Measurements from ENCODE around the gene RNH1. TPM values are rescaled to one million over a fixed set of nuclear protein-coding genes. Genes with fewer than 3 reads are reported as not detected.

The RNH1 gene
- total RNA-seq, 4 donors from 2014 or later: 206 to 378 (median 222) TPM

DNA sequence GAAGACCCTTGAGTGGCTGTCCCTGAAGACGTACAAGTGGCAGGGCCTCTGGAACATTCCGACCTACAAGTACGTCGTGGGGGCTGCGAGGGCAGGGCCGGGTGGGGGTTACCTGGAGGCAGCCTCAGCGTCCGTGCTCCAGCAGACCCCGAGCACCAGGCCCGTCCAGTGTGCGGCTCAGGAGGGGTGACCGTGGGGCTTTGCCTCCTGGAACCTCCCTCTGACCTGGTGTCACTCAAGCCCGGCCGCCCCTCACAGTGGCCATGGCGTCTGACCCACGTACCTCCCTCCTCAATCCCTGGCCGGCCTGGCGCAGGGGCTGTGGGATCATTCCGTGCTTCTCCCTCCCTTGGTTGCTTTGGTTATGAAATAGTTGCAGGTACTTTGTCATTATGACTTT is 18.5 kb downstream of the RNH1 start:
- Histone ChIP-seq H3K27me3 (no peaks in the 10 kb centered on the region), H3K27ac (no peak overlapping the region), H3K4me3 (no peak overlapping the region), H3K4me1 (peaks cover 0 to 4% (median 0%) of the 10 kb centered on the region in 3 donors), H3K9me3 (no peaks in the 10 kb centered on the region), H3K36me3 (peaks cover 4 to 58% (median 5%) of the 10 kb centered on the region in 3 donors)
- TF ChIP-seq, protein P1, sequence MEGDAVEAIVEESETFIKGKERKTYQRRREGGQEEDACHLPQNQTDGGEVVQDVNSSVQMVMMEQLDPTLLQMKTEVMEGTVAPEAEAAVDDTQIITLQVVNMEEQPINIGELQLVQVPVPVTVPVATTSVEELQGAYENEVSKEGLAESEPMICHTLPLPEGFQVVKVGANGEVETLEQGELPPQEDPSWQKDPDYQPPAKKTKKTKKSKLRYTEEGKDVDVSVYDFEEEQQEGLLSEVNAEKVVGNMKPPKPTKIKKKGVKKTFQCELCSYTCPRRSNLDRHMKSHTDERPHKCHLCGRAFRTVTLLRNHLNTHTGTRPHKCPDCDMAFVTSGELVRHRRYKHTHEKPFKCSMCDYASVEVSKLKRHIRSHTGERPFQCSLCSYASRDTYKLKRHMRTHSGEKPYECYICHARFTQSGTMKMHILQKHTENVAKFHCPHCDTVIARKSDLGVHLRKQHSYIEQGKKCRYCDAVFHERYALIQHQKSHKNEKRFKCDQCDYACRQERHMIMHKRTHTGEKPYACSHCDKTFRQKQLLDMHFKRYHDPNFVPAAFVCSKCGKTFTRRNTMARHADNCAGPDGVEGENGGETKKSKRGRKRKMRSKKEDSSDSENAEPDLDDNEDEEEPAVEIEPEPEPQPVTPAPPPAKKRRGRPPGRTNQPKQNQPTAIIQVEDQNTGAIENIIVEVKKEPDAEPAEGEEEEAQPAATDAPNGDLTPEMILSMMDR (IDR thresholded peaks at IDR 0.05): no peak
- TF ChIP-seq POLR2A (IDR thresholded peaks at IDR 0.05): no peak
- DNase-seq: no peak
- intact Hi-C loops (cut with DNase I): no loop called here
- WGBS, 2 donors: 93 to 95% methylated on average over 8 to 13 of the region's 19 CpGs

DNA sequence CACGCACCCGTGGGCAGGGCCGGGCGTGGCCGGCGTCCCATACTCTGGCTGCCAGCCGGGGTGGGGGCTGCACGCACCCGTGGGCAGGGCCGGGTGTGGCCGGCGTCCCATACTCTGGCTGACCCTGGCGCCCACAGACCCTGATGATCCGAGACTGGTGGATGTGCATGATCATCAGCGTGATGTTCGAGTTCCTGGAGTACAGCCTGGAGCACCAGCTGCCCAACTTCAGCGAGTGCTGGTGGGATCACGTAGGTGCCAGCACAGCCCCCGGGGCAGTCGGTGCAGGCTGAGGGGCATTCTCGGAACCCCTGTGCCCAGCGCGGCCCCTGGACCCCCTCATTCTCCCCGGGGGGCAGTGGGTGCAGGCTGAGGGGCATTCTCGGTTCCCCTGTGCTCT is 19.0 kb downstream of the RNH1 start:
- TF ChIP-seq, protein P1 (IDR thresholded peaks at IDR 0.05): no peak
- TF ChIP-seq POLR2A (IDR thresholded peaks at IDR 0.05): no peak
- no peaks in the 10 kb centered on the region for H3K27me3 ChIP-seq
- H3K27ac ChIP-seq: no peak overlapping the region
- H3K36me3 ChIP-seq: peaks cover 0 to 53% (median 5%) of the 10 kb centered on the region in 3 donors
- H3K4me1 ChIP-seq: peaks cover 0 to 4% (median 0%) of the 10 kb centered on the region in 3 donors
- intact Hi-C loops (cut with DNase I): no loop called here
- WGBS, 2 donors: 86% methylated on average over 4 of the region's 25 CpGs; no CpG with 5 or more reads in 1 of the 2 donors
- H3K9me3 ChIP-seq: no peaks in the 10 kb centered on the region
- H3K4me3 ChIP-seq: no peak overlapping the region
- DNase-seq: no peak

DNA sequence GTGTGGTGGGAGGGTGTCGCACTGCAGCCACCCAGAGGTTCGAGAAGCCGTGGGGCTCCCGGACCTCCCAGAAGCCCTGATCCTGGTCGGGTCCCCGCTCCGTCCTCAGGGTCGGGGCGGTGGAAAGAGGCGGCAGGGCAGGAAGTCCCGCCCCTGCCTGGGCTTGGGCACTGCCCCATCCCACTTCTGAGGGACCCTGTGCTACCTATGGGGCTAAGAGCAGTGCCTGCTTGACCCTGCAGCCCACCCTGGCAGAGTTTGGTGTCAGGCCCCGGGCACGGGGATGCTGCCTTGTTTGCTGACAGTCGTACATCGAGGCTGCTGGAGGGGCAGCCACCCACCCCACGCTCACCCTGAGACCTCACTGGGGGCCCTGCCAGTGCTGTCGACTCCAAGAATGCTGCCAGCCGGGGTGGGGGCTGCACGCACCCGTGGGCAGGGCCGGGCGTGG is 19.4 kb downstream of the RNH1 start:
- peaks cover 0 to 48% (median 5%) of the 10 kb centered on the region in 3 donors for H3K36me3 ChIP-seq
- DNase-seq: no peak
- WGBS, 2 donors: no CpG with 5 or more reads among the region's 22 CpGs
- TF ChIP-seq, protein P1 (IDR thresholded peaks at IDR 0.05): no peak
- no peak for TF ChIP-seq POLR2A (IDR thresholded peaks at IDR 0.05)
- H3K27me3 ChIP-seq: no peaks in the 10 kb centered on the region
- peaks cover 0 to 4% (median 0%) of the 10 kb centered on the region in 3 donors for H3K4me1 ChIP-seq
- H3K27ac ChIP-seq: no peak overlapping the region
- H3K9me3 ChIP-seq: no peaks in the 10 kb centered on the region
- intact Hi-C loops (cut with DNase I): no loop called here
- no peak overlapping the region for H3K4me3 ChIP-seq

DNA sequence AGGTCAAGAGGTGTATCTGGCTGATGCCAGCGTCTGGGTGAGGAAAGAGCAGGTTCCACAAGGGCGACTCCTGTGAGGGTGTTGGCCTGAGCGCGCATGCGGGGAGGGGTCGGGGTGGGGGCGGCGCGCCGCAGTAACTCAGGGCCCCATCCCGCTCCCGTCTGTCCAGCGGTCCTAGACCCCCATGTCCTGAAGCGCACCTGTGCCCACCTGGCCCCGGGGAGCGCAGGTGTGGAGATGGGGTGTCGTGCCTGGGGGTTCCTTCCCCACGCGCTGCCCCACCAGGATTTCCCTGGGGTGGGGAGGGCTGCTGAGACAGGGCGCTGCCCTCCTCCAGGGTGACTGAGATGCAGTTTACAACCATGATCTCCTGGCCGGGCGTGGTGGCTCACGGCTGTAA is 20.9 kb downstream of the RNH1 start:
- DNase-seq: no peak
- H3K36me3 ChIP-seq: peaks cover 0 to 42% (median 5%) of the 10 kb centered on the region in 3 donors
- intact Hi-C loops (cut with DNase I): no loop called here
- no peaks in the 10 kb centered on the region for H3K27me3 ChIP-seq
- no peak overlapping the region for H3K4me3 ChIP-seq
- WGBS, 2 donors: 90 to 100% methylated on average over 2 to 11 of the region's 23 CpGs
- peaks cover 0 to 4% (median 0%) of the 10 kb centered on the region in 3 donors for H3K4me1 ChIP-seq
- no peak overlapping the region for H3K27ac ChIP-seq
- TF ChIP-seq POLR2A (IDR thresholded peaks at IDR 0.05): no peak
- TF ChIP-seq, protein P1 (IDR thresholded peaks at IDR 0.05): no peak
- no peaks in the 10 kb centered on the region for H3K9me3 ChIP-seq

DNA sequence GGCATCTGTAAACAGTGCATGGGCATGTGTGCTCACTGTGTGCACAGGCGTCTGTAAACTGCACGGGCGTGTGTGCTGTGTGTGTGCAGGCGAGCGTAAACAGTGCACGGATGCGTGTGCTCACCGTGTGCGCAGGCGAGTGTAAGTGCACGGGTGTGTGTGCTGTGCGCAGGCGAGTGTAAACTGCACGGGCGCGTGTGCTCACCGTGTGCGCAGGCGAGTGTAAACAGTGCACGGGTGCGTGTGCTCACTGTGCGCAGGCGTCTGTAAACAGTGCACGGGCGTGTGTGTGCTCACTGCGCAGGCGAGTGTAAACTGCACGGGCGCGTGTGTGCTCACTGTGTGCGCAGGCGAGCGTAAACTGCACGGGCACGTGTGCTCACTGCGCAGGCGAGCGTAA is 22.4 kb downstream of the RNH1 start:
- TF ChIP-seq, protein P1 (IDR thresholded peaks at IDR 0.05): no peak
- no peak for TF ChIP-seq POLR2A (IDR thresholded peaks at IDR 0.05)
- Histone ChIP-seq H3K9me3 (no peaks in the 10 kb centered on the region), H3K36me3 (peaks cover 0 to 32% (median 0%) of the 10 kb centered on the region in 3 donors), H3K27ac (no peak overlapping the region), H3K4me3 (no peak overlapping the region), H3K4me1 (peaks cover 0 to 4% (median 0%) of the 10 kb centered on the region in 3 donors), H3K27me3 (no peaks in the 10 kb centered on the region)
- intact Hi-C loops (cut with DNase I): no loop called here
- DNase-seq: no peak
- 94 to 97% methylated on average over 13 to 29 of the region's 38 CpGs for whole genome bisulfite sequencing, 2 donors
